K562 (cell line): ENCODE measurements around the gene NIPAL3. TPM values are rescaled to one million over a fixed set of nuclear protein-coding genes. Genes with fewer than 3 reads are reported as not detected.
A peak's percentile ranks its signal among the peaks of the same experiment; 100 is the strongest.

Experiments used
- ATAC-seq: fragments of 200-7000 bp; cut with Tn5 transposase; 3 replicates; pipeline ENCODE4 v1.9.1; 2020; ENCODE audit warnings: moderate library complexity
- BruUV-seq: library from RNA; stranded (reverse); fragments of 400-500 nt; replicated peaks from 2 replicates; lab custom pipeline; 2021; lab: Mats Ljungman, UMichigan
- CTCF ChIA-PET: fragments of 300-600 bp; formaldehyde crosslinking; extraction: SDS; loops from one replicate; lab custom pipeline; 2021; ENCODE audit warnings: low intra/inter-chr PET ratio; lab: Yijun Ruan, JAX
- POLR2A ChIA-PET: fragments of 300-600, 350-650 bp; sonication (Branson Sonifier 250); formaldehyde crosslinking; extraction: SDS; loops from one replicate; lab custom pipeline; 2021; ENCODE audit warnings: antibody characterized with exemption, inconsistent platforms; lab: Yijun Ruan, JAX
- DNase-seq, 4 experiments: peaks; one replicate each; pipeline versions ENCODE4 v3.0.0 to v3.0.0-alpha.2; 2011 to 2018; ENCODE audit warnings: low spot score in 3 of 4, mixed read lengths in 3 of 4; ENCODE audit errors: extremely low read depth in 1 of 4
- FAIRE-seq: peaks from 2 replicates; lab custom pipeline; 2011; peaks lifted over from hg19 to GRCh38; lab: Jason Lieb, UNC
- H2AFZ ChIP-seq: 2 replicates; pipeline ENCODE4 v1.6.0; 2011; ENCODE audit warnings: low read depth, low read length, control low read depth, inconsistent platforms
- H3K27ac ChIP-seq: fragments of 200-600 bp; 3 replicates; pipeline ENCODE4 v1.8.0; 2011; ENCODE audit warnings: low read depth, mild to moderate bottlenecking, control low read depth, inconsistent platforms, low read length, moderate library complexity, mixed read lengths; ENCODE audit errors: extremely low read depth
- H3K27me3 ChIP-seq, 2 experiments: fragments of 300-600 bp in 1 of 2; 2 replicates in 1 of 2; 3 replicates in 1 of 2; pipeline versions ENCODE4 v1.6.0 to v1.8.0; 2011; ENCODE audit warnings: inconsistent platforms in 2 of 2, low read length in 2 of 2, mild to moderate bottlenecking in 1 of 2, mixed read lengths in 1 of 2, moderate library complexity in 1 of 2; ENCODE audit not compliant: control insufficient read depth in 2 of 2, insufficient read depth in 2 of 2
- H3K36me3 ChIP-seq: fragments of 300-600 bp; 3 replicates; pipeline ENCODE4 v1.8.0; 2011; ENCODE audit warnings: mild to moderate bottlenecking, low read length, inconsistent platforms; ENCODE audit not compliant: control insufficient read depth, insufficient read depth
- H3K4me1 ChIP-seq, 2 experiments: fragments of 200-600 bp in 1 of 2; replicated peaks in 1 of 2; 2 replicates in 1 of 2; 3 replicates in 1 of 2; pipeline versions ENCODE4 v1.5.1 to v1.8.0; 2011; ENCODE audit warnings: inconsistent platforms in 2 of 2, low read length in 2 of 2, mild to moderate bottlenecking in 1 of 2, mixed read lengths in 1 of 2, moderate library complexity in 1 of 2; ENCODE audit not compliant: control insufficient read depth in 2 of 2, insufficient read depth in 2 of 2
- H3K4me2 ChIP-seq: 2 replicates; pipeline ENCODE4 v1.6.1; 2011; ENCODE audit warnings: low read length, control low read depth, inconsistent platforms, mixed read lengths; ENCODE audit not compliant: insufficient read depth
- H3K4me3 ChIP-seq: fragments of 200-600 bp; sonication (generic), shearing (Covaris generic); 2 replicates; pipeline ENCODE4 v1.5.1; 2016; ENCODE audit warnings: control low read depth, inconsistent platforms
- H3K79me2 ChIP-seq: fragments of 200-600 bp; 3 replicates; pipeline ENCODE4 v1.8.0; 2011; ENCODE audit warnings: low read length, inconsistent platforms; ENCODE audit not compliant: control insufficient read depth, insufficient read depth
- H3K9ac ChIP-seq, 2 experiments: 2 replicates each; pipeline versions ENCODE4 v1.6.0 to v1.6.1; 2011; ENCODE audit warnings: low read depth in 2 of 2, low read length in 2 of 2, control low read depth in 1 of 2, inconsistent platforms in 1 of 2, mild to moderate bottlenecking in 1 of 2, mixed read lengths in 1 of 2; ENCODE audit not compliant: insufficient read depth in 1 of 2
- H3K9me1 ChIP-seq: one replicate; pipeline ENCODE4 v1.6.0; 2011; ENCODE audit warnings: inconsistent platforms, mild to moderate bottlenecking, low read length, moderate library complexity; ENCODE audit not compliant: control insufficient read depth, insufficient read depth
- H3K9me3 ChIP-seq: replicated peaks from 2 replicates; pipeline ENCODE4 v1.5.1; 2011; ENCODE audit warnings: low read depth, low read length, inconsistent platforms; ENCODE audit not compliant: control insufficient read depth, insufficient read depth
- H4K20me1 ChIP-seq: replicated peaks from 2 replicates; pipeline ENCODE4 v1.6.1; 2011; ENCODE audit warnings: low read length, inconsistent platforms, mixed read lengths; ENCODE audit not compliant: control insufficient read depth, insufficient read depth
- CBX3 ChIP-seq, 2 experiments: IDR thresholded peaks; 1 replicate in 1 of 2; 2 replicates in 1 of 2; pipeline ENCODE4 v1.6.1; 2012; ENCODE audit warnings: inconsistent platforms in 2 of 2, low read length in 2 of 2, borderline replicate concordance in 1 of 2, control low read depth in 1 of 2
- COPS2 ChIP-seq: fragments of 450-650 bp; conservative IDR thresholded peaks from 2 replicates; pipeline ENCODE4 v1.6.1; 2016; ENCODE audit warnings: mild to moderate bottlenecking, moderate library complexity
- EZH2 ChIP-seq: IDR thresholded peaks from 2 replicates; pipeline ENCODE4 v1.6.1; 2012; ENCODE audit warnings: low read depth, mild to moderate bottlenecking, inconsistent platforms, low read length, borderline replicate concordance
- MIER1 ChIP-seq: fragments of 450-650 bp; IDR thresholded peaks from 2 replicates; pipeline ENCODE4 v1.6.1; 2016; ENCODE audit warnings: antibody characterized with exemption, mild to moderate bottlenecking, low read depth
- RCOR1 ChIP-seq, 2 experiments: IDR thresholded peaks; 2 replicates each; pipeline ENCODE4 v1.6.1; 2012; ENCODE audit warnings: low read depth in 2 of 2, low read length in 2 of 2, borderline replicate concordance in 1 of 2, improper control_type of control experiment in 1 of 2
- TAF9B ChIP-seq: fragments of 450-650 bp; IDR thresholded peaks from 2 replicates; pipeline ENCODE4 v1.6.1; 2018; ENCODE audit warnings: mild to moderate bottlenecking; ENCODE audit not compliant: partially characterized antibody
- WGBS: fragments of 100-300 bp; shearing (Covaris generic); methylation state at CpG from one replicate; pipeline ENCODE4 v1.1.6; 2016; ENCODE audit warnings: low coverage, mixed read lengths; ENCODE audit not compliant: insufficient coverage; ENCODE audit errors: missing lambda C conversion rate; 5-methylcytosine and 5-hydroxymethylcytosine counted together
- in situ Hi-C: fragments of 300-500 bp; cut with MboI; formaldehyde crosslinking; loops from 4 replicates; pipeline ENCODE4 v1.15.0; 2018; ENCODE audit warnings: inconsistent platforms, mixed read lengths
- intact Hi-C: fragments of 100-400 bp; cut with micrococcal nuclease; formaldehyde crosslinking; loops from 2 replicates; pipeline ENCODE4 v1.14.2; 2022
- polyA plus RNA-seq, 8 experiments: library from polyadenylated mRNA; depleted of rRNA in 4 of 8; stranded (reverse) in 5 of 8; unstranded in 3 of 8; fragments of >200 nt; fragmentation: Nextera tagmentation in 2 of 8; fragmentation: Illumina TruSeq in 1 of 8; extraction: Ambion mirVana in 2 of 8; extraction: Trizol in 1 of 8; gene quantifications; 2 replicates each; pipeline versions ENCODE4 v1.2.1 to v1.2.3, GENCODE V29; 2011 to 2014; ENCODE audit warnings: inconsistent platforms in 1 of 8, missing spikeins in 1 of 8
- total RNA-seq, 7 experiments: library from RNA; depleted of rRNA in 6 of 7; stranded (reverse); fragments of >200 nt in 6 of 7; fragmentation: Illumina TruSeq in 2 of 7; extraction: Trizol in 2 of 7; gene quantifications; 2 replicates each; pipeline versions ENCODE4 v1.2.1 to v1.2.3, GENCODE V29; 2011 to 2021; ENCODE audit warnings: low replicate concordance in 1 of 7
- TF ChIP-seq, protein P1 (sequence below): fragments of 250-450 bp; sonication (Bioruptor Pico); IDR thresholded peaks from 2 replicates; pipeline ENCODE4 v1.4.0; 2020; ENCODE audit warnings: mild to moderate bottlenecking, moderate library complexity
- TF ChIP-seq, protein P2 (sequence below): fragments of 250-450 bp; sonication (Bioruptor Pico); IDR thresholded peaks from 2 replicates; pipeline ENCODE4 v1.4.0; 2020; ENCODE audit warnings: mild to moderate bottlenecking, moderate library complexity, borderline replicate concordance

NIPAL3 gene
- total and polyA plus RNA-seq, 9 of the 15 experiments (the other 6 are each of a cell fraction or from before 2014, with no cell fraction given), result 10.5 to 26.3 (median 16.0) TPM

GRCh38 chr1:24403806-24404205 is 11.8 kb upstream of the NIPAL3 start:
- CTCF ChIA-PET, result no interaction called here
- Histone ChIP-seq H3K9me3 (no peaks in the 10 kb centered on the region), H3K4me2 (no peak overlapping the region), H3K27ac (no peak overlapping the region), H3K36me3 (no peaks in the 10 kb centered on the region; the same call in 2 of the 3 replicates), H2AFZ (no peak overlapping the region), H3K27me3 (no peaks in the 10 kb centered on the region), H3K9ac (no peak overlapping the region), H3K79me2 (no peaks in the 10 kb centered on the region), H3K4me3 (no peak overlapping the region)
- intact Hi-C loops (no loop called here), in situ Hi-C loops (no loop called here)
- POLR2A ChIA-PET, result interaction anchor here (0.9 to 1.0 kb wide), 2 partner anchors 178 to 202 kb away, joined by 3 to 4 read pairs; no protein-coding TSS in a partner anchor
- no TSS peak for BruUV-seq
- FAIRE-seq, result no peak
- peak; percentile 16 for TF ChIP-seq TAF9B
- TF ChIP-seq MIER1, result no peak
- TF ChIP-seq, all 486 proteins: peak for 1
- DNase-seq (no peak), ATAC-seq (no peak)
- Histone ChIP-seq H3K4me1 (no peaks in the 10 kb centered on the region), H3K9me1 (no peaks in the 10 kb centered on the region), H4K20me1 (no peaks in the 10 kb centered on the region)
- 51% methylated on average over 4 of the region's 4 CpGs for WGBS

DNA sequence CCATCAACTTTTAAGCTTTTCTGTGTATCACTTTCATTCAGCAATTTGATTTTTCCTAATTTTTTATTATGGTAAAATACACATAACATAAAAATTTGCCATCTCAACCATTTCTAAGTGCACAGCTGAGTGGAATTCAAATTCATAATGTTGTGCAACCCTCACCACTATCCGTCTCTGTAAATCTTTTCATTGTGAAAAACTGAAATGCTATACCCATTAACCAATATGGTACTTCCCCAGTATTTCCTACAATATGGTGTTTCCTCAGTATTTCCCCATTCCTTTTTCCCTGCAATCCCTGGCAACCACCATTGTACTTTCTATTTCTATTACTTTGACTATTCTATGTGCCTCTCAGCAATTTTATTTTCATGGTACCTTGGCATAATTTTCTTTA is 8.8 kb upstream of the NIPAL3 start:
- no peak for DNase-seq
- ChIA-PET POLR2A (interaction anchor here (0.9 kb wide), 1 partner anchor 12 kb away, joined by 3 read pairs; no protein-coding TSS in a partner anchor), CTCF (no interaction called here)
- in situ Hi-C loops (no loop called here), intact Hi-C loops (no loop called here)
- Histone ChIP-seq H3K4me2 (no peak overlapping the region), H3K79me2 (no peaks in the 10 kb centered on the region), H3K27ac (no peak overlapping the region), H3K9me1 (no peaks in the 10 kb centered on the region), H3K4me3 (no peak overlapping the region), H3K36me3 (no peaks in the 10 kb centered on the region; the same call in 2 of the 3 replicates), H3K9me3 (no peaks in the 10 kb centered on the region), H2AFZ (no peak overlapping the region), H4K20me1 (no peaks in the 10 kb centered on the region), H3K4me1 (peaks cover 0 to 9% of the 10 kb centered on the region in 2 experiments; a peak in 2 of 5 replicates), H3K27me3 (no peaks in the 10 kb centered on the region), H3K9ac (no peak overlapping the region)
- BruUV-seq, result no TSS peak
- 77% methylated on average over 1 of the region's 1 CpG for WGBS
- no peak for ATAC-seq
- TF ChIP-seq, protein P1, sequence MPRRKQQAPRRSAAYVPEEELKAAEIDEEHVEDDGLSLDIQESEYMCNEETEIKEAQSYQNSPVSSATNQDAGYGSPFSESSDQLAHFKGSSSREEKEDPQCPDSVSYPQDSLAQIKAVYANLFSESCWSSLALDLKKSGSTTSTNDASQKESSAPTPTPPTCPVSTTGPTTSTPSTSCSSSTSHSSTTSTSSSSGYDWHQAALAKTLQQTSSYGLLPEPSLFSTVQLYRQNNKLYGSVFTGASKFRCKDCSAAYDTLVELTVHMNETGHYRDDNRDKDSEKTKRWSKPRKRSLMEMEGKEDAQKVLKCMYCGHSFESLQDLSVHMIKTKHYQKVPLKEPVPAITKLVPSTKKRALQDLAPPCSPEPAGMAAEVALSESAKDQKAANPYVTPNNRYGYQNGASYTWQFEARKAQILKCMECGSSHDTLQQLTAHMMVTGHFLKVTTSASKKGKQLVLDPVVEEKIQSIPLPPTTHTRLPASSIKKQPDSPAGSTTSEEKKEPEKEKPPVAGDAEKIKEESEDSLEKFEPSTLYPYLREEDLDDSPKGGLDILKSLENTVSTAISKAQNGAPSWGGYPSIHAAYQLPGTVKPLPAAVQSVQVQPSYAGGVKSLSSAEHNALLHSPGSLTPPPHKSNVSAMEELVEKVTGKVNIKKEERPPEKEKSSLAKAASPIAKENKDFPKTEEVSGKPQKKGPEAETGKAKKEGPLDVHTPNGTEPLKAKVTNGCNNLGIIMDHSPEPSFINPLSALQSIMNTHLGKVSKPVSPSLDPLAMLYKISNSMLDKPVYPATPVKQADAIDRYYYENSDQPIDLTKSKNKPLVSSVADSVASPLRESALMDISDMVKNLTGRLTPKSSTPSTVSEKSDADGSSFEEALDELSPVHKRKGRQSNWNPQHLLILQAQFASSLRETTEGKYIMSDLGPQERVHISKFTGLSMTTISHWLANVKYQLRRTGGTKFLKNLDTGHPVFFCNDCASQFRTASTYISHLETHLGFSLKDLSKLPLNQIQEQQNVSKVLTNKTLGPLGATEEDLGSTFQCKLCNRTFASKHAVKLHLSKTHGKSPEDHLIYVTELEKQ (CRISPR knock-in tag), result no peak
- TF ChIP-seq, protein P2, sequence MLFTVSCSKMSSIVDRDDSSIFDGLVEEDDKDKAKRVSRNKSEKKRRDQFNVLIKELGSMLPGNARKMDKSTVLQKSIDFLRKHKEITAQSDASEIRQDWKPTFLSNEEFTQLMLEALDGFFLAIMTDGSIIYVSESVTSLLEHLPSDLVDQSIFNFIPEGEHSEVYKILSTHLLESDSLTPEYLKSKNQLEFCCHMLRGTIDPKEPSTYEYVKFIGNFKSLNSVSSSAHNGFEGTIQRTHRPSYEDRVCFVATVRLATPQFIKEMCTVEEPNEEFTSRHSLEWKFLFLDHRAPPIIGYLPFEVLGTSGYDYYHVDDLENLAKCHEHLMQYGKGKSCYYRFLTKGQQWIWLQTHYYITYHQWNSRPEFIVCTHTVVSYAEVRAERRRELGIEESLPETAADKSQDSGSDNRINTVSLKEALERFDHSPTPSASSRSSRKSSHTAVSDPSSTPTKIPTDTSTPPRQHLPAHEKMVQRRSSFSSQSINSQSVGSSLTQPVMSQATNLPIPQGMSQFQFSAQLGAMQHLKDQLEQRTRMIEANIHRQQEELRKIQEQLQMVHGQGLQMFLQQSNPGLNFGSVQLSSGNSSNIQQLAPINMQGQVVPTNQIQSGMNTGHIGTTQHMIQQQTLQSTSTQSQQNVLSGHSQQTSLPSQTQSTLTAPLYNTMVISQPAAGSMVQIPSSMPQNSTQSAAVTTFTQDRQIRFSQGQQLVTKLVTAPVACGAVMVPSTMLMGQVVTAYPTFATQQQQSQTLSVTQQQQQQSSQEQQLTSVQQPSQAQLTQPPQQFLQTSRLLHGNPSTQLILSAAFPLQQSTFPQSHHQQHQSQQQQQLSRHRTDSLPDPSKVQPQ (CRISPR knock-in tag), result no peak
- TF ChIP-seq RCOR1 (IDR thresholded peaks at IDR 0.05; ENCODE audit: borderline replicate concordance in 1 of 2, low read depth in 2 of 2, low read length in 2 of 2) (no peak), COPS2 (no peak), EZH2 (no peak), CBX3 (IDR thresholded peaks at IDR 0.05; ENCODE audit: borderline replicate concordance in 1 of 2, low read length in 2 of 2) (no peak)
- FAIRE-seq, result no peak
